HG03025 (cell line): Measurements from ENCODE around the gene REXO5.

Experiments
- ATAC-seq: cut with Tn5 transposase; IDR thresholded peaks from one replicate; pipeline ENCODE4 v1.9.1; 2021; ENCODE audit warnings: mild to moderate bottlenecking, moderate library complexity; ENCODE audit not compliant: unreplicated experiment, low FRiP score

REXO5 gene

GRCh38 chr16:20871258-20871657 is 64.9 kb downstream of the REXO5 start:
- no peak for ATAC-seq

- ATAC-seq: no peak
Measured at GRCh38 chr16:20871941-20872815, 65.9 kb downstream of the REXO5 start.

- ATAC-seq: no peak
Measured at GRCh38 chr16:20873331-20873730, 67.0 kb downstream of the REXO5 start.

GRCh38 chr16:20874088-20874581 is 67.8 kb downstream of the REXO5 start:
- no peak for ATAC-seq

- ATAC-seq: no peak
Measured at GRCh38 chr16:20875355-20875650, 69.0 kb downstream of the REXO5 start.

GRCh38 chr16:20878682-20879147 is 72.4 kb downstream of the REXO5 start:
- ATAC-seq: no peak

GRCh38 chr16:20879175-20880040 is 73.1 kb downstream of the REXO5 start:
- no peak for ATAC-seq

GRCh38 chr16:20880867-20881502 is 74.7 kb downstream of the REXO5 start:
- ATAC-seq: no peak

GRCh38 chr16:20881503-20881878 is 75.2 kb downstream of the REXO5 start:
- no peak for ATAC-seq

- ATAC-seq: no peak
Measured at GRCh38 chr16:20883554-20884239, 77.4 kb downstream of the REXO5 start.

- ATAC-seq: no peak
Measured at GRCh38 chr16:20884240-20884556, 77.9 kb downstream of the REXO5 start.

- ATAC-seq: no peak
Measured at GRCh38 chr16:20886320-20886719, 80.0 kb downstream of the REXO5 start.

- ATAC-seq: no peak
Measured at GRCh38 chr16:20887207-20887606, 80.9 kb downstream of the REXO5 start.

- ATAC-seq: no peak
Measured at GRCh38 chr16:20889625-20890275, 83.4 kb downstream of the REXO5 start.

- ATAC-seq: no peak
Measured at GRCh38 chr16:20894388-20894787, 88.1 kb downstream of the REXO5 start.

- no peak for ATAC-seq
Measured at GRCh38 chr16:20897253-20897897, 91.0 kb downstream of the REXO5 start.

- ATAC-seq: no peak
Measured at GRCh38 chr16:20897922-20898321, 91.6 kb downstream of the REXO5 start.

- ATAC-seq: no peak
Measured at GRCh38 chr16:20899071-20899470, 92.7 kb downstream of the REXO5 start.
